ENCODE measurements around the gene GHDC.
"Not testable (repeated sequence)": the region's sequence is repeated elsewhere in the genome, so short reads cannot be mapped to it uniquely, and the experiment has no call there.

GHDC gene, protein sequence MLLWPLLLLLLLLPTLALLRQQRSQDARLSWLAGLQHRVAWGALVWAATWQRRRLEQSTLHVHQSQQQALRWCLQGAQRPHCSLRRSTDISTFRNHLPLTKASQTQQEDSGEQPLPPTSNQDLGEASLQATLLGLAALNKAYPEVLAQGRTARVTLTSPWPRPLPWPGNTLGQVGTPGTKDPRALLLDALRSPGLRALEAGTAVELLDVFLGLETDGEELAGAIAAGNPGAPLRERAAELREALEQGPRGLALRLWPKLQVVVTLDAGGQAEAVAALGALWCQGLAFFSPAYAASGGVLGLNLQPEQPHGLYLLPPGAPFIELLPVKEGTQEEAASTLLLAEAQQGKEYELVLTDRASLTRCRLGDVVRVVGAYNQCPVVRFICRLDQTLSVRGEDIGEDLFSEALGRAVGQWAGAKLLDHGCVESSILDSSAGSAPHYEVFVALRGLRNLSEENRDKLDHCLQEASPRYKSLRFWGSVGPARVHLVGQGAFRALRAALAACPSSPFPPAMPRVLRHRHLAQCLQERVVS

GRCh38 chr17:42193969-42194899 lies at the start of gene GHDC:
Gene GHDC (minus strand): TSS chr17:42194494. CDS start chr17:42193581, 913 bp downstream.
- peak; percentile 84 for DNase-seq

DNA sequence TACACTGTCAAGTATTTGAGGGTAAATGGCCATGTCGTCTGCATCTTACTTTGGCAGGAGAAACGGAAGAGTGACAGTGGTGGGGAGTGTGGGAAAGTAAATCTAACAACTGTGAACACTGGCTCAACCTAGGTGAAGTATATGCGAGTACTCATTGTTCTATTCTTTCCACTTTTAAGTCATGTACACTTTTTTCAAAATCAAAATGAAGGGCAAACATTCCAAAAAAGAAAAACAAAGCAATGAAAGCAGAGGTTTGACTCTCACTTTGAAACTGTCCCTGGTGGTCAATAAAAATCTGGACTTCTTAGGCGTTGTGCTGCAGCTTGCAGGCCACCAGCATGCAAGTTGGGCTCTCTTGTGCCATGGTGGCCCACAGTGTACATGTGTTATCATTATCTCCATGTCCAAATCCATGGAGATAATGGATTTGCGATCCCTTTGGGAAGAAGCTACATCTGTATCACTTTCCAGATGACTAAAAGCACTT lies 49.2 kb upstream of the GHDC start:
- DNase-seq: no peak

DNA sequence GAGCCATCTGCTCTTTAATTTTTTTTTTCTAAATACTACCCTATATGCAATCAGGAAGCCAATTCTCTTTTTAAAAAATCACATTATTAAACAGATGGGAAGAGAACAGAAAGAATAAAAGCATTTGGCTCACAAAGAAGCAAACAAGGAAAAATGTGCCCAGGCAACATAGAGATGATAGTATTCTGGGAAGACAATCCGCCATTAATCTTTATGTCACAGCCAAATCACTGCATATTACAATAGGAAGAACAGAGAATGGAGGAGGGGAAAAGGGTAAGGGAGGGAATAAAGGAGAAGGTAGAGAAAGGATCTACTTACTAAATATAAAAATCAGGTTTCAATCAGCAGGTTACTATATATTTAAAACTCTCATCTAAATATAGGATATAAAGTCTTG lies 47.6 kb upstream of the GHDC start:
- DNase-seq: no peak

DNA sequence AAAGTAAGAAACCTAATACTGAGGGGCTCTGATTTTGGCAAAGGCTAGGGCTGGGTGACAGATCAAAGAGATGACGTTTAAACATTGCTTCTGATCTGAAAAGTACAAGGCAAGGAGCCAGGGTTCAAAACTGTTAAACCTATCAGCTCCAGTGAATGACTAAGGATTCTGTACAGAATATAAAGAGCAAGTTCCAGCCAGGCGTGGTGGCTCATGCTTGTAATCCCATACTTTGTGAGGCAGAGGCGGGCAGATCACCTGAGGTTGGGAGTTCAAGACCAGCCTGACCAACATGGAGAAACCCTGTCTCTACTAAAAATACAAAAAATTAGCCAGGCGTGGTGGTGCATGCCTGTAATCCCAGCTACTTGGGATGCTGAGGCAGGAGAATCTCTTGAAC lies 46.6 kb upstream of the GHDC start:
- not testable (repeated sequence) for DNase-seq

DNA sequence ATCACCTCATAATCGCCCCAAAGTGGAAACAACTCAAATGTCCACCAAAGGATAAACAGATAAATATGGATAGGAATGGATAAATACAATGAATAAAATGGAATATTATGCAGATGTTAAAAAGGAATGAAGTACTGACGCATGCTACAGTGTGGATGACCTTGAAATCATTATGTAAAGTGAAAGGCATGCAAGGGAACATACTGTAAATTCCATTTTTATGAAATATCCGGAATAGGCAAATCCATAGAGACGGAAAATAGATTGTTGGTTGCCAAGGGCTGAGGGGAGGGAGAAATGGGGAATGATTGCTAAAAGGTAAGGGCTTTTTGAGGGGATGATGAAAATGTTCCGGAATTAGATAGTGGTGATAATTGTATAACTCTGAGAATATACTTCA lies 45.9 kb upstream of the GHDC start:
- DNase-seq: no peak

- DNase-seq: not testable (repeated sequence)
Measured at GRCh38 chr17:42239576-42239975, 45.3 kb upstream of the GHDC start.

- no peak for DNase-seq
Measured at GRCh38 chr17:42236760-42237159, 42.5 kb upstream of the GHDC start.

- no peak for DNase-seq
Measured at GRCh38 chr17:42233994-42234393, 39.7 kb upstream of the GHDC start.

DNA sequence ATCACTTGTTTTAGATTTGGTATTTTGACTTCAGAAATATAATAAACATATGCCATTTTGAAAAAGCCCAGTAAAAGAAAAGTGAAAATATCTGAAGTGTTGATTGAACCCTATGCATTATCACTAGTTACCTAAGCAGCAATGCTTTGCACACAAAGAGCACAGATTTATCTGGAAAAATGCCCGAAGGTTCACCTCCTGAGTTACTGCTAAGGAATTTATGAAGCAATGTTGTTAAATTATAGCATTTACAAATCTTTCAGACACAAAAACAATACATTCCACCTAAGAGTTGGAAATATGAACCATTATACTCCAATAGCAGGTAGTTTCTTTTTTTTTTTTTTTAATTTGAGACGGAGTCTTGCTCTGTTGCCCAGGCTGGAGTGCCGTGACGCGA lies 38.9 kb upstream of the GHDC start:
- DNase-seq: no peak

- DNase-seq: no peak
Measured at GRCh38 chr17:42230225-42230624, 35.9 kb upstream of the GHDC start.

- DNase-seq: no peak
Measured at GRCh38 chr17:42227849-42228700, 33.8 kb upstream of the GHDC start.

DNA sequence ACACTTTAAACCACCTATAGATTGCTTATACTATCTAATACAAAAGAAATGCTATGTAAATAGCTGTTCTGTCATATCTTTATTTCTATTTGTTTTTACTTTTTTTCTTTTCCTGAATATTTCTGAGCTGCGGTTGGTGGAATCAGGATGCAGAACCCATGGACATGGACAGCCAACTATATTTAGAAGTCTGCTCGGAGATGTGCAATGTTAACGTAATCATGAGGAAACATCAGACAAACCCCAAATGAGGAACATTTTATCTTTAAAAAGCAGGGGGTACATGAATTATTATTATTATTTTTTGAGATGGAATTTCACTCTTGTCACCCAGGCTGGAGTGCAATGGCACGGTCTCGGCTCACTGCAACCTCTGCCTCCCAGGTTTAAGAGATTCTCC lies 31.4 kb upstream of the GHDC start:
- DNase-seq: no peak

DNA sequence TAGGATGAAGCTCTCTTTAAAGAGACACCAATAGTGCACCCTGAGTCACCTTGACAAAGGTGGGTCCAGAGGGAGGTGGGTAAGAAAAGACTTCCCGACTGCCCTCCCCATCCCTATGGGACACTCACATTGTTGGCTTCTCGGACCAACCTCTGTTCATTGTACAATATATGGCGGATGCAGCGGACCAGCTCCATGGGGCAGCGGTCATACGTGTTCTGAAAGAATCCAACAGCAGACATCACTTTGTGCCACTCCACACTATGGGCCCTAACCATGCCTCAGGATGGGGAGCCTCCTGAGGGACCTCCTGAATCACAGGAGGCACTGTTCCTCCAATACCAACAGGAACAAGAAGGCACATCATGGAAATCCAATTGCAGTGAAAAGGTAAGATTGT lies 30.4 kb upstream of the GHDC start:
- no peak for DNase-seq

DNA sequence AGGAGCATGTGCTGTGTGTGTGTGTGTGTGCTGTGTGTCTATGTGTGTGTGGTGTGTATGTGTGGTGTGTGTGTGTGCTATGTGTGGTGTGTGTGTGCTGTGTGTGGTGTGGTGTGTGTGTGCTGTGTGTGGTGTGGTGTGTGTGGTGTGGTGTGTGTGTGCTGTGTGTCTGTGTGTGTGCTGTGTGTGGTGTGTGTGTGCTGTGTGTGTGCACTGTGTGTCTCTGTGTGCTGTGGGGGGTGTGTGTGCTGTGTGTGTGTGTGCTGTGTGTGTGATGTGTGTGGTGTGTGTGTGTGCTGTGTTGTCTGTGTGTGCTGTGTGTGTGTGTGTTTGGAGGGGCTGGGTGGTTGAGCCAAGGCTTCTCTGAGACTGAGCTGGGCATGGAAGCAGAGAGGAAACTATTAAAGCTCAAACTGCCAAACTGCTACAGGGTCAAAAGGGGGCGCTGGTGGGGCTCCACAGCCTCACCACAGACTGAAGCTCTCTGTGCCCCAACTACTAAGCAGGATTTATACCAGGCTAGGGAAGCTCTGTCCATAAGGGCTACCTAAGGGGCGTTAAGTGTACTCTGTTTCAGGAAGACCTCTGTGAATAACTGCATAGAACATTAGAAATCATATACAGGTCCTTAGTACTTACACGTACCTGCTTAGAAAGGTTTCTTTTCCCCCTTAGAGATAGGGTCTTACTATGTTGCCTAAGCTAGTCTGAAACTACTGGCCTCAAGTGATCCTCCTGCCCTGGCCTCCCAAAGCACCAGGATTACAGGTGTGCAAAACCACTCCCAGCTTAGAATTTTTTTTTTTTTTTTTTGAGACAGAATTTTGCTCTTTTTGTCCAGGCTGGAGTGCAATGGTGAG lies 27.8 kb upstream of the GHDC start:
- no peak for DNase-seq

- DNase-seq: not testable (repeated sequence)
Measured at GRCh38 chr17:42219280-42219679, 25.0 kb upstream of the GHDC start.

- no peak for DNase-seq
Measured at GRCh38 chr17:42214156-42214555, 19.9 kb upstream of the GHDC start.

DNA sequence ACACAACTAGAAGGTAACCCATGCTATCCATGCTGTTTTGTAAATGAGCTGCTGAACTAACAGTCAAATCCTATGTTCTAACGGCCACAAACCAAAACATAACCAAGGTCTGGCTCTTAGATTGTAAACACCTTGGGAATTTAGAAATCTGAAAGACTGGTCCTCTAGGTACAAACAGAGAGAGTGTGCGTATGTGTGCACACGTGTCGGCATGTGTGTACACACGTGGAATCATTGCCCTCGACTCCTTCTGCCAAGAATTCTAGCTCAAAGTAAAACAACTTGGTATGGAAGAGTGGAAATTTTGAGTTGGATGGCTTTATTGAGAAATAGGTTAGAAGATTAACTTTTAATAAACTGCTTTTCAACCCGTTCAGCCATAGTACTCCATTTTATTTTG lies 18.1 kb upstream of the GHDC start:
- no peak for DNase-seq

GRCh38 chr17:42211921-42212341 lies 17.6 kb upstream of the GHDC start:
- DNase-seq: peak; percentile 66

DNA sequence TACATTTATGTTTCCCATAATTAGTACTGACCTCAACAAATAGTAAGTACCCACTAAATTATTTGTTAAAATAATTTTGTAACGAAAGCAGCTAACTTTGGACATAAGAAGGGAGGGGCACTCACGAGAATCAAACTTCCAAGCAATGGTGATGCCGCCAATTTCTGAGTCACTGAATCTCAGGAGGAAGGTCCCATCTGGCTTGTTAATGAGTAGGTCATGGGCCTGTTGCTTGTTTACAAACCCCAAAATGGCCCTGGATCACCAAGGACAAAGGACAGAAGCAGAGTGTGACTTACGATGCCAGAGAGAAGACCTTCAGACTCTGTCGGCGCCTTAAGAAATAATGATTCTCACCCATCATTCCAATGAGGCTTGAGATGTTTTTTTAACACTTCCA lies 15.8 kb upstream of the GHDC start:
- no peak for DNase-seq

DNA sequence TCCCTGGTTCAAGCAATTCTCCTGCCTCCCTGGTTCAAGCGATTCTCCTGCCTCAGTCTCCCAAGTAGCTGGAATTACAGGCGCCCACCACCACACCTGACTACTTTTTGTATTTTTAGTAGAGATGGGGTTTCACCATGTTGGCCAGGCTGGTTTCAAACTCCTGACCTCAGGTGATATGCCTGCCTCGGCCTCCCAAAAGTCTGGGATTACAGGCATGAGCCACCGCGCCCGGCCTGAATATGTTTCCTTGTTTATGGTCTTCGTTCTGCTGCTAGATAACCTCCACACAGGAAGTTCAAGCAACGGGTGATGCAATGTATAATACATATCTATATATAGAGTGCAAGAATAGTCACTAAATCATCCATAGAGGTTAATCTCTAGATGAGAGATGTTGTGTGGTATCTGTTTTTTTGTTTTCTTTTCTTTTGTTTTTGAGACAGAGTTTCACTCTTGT lies 11.9 kb upstream of the GHDC start:
- DNase-seq: not testable (repeated sequence)

DNA sequence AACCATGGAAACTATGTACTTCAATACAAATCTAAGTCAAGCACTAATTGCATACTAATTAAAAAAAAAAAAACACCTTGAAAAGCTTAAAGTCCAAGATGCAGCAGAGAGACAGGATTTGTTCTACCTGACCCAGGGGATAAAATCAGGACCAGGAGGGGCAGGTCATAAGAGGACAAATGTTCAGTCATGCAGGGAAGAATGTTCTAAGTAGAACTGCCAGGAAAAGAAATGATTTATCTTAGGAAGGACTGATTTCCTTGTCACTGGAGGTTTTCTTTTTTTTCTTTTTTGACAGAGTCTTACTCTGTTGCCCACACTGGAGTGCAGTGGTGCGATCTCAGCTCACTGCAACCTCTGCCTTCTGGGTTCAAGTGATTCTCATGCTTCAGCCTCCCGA lies 9.1 kb upstream of the GHDC start:
- DNase-seq: no peak
